ENCODE measurements around the gene FBXO40. TPM values are rescaled to one million over a fixed set of nuclear protein-coding genes. Genes with fewer than 3 reads are reported as not detected.

The FBXO40 gene
- total RNA-seq, 1 donor from 2014 or later, result not detected

DNA sequence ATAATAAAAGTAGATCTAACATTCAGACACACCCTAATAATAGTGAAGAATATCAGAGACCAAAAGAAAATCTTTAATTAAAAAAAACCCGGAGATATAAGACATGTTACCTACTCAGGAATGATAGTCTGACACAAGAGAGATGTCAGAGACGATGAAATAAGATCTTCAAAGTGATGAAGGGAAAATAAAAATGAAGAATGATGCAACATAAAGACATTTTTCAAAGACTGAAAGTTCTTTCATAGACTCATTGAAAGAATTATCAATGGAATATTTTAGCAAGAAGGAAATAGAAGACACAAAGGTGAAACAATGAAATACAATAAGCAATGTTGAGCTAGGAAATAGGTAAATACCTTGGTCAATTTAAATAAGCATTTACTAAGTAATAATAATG lies 47.9 kb downstream of the FBXO40 start:
- Mint-ChIP-seq H3K27ac (ENCODE audit: unreplicated experiment) (no peak overlapping the region), H3K9me3 (ENCODE audit: unreplicated experiment) (no peaks in the 10 kb centered on the region), H3K4me3 (ENCODE audit: unreplicated experiment) (no peak overlapping the region), H3K27me3 (ENCODE audit: unreplicated experiment) (peaks cover 2% of the 10 kb centered on the region), H3K4me1 (ENCODE audit: unreplicated experiment) (no peaks in the 10 kb centered on the region), H3K36me3 (ENCODE audit: low read depth, unreplicated experiment) (peaks cover 41% of the 10 kb centered on the region)
- no peak for DNase-seq (ENCODE audit: low spot score)
- TF ChIP-seq CTCF (IDR thresholded peaks at IDR 0.05; ENCODE audit: unreplicated experiment), result no peak

GRCh38 chr3:121642601-121643314 lies 49.6 kb downstream of the FBXO40 start:
- H3K27ac Mint-ChIP-seq (ENCODE audit: unreplicated experiment), result no peak overlapping the region
- no peaks in the 10 kb centered on the region for H3K4me1 Mint-ChIP-seq (ENCODE audit: unreplicated experiment)
- H3K9me3 Mint-ChIP-seq (ENCODE audit: unreplicated experiment), result no peaks in the 10 kb centered on the region
- H3K36me3 Mint-ChIP-seq (ENCODE audit: low read depth, unreplicated experiment), result peaks cover 25% of the 10 kb centered on the region
- no peak for DNase-seq (ENCODE audit: low spot score)
- no peak for TF ChIP-seq CTCF (IDR thresholded peaks at IDR 0.05; ENCODE audit: unreplicated experiment)
- H3K27me3 Mint-ChIP-seq (ENCODE audit: unreplicated experiment), result peaks cover 2% of the 10 kb centered on the region
- no peak overlapping the region for H3K4me3 Mint-ChIP-seq (ENCODE audit: unreplicated experiment)

DNA sequence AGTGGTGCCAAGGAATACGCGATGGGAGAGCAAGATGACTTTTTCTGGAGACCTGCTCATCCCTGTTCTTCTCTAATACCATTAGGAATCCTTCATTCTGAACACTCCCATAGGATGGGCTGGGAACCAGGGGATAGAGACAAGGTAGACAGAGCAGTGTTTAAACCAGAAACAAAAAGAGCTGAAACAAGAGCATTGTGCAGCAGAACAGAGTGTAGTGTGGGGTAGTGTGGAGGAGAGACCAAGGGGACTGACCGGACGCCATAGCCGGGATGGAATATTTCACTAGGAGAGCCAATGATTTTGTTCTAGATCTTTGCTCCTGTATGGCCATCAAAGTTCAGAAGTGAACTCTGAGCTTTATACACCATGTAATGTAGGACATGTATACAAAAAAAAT lies 51.9 kb downstream of the FBXO40 start:
- H3K4me1 Mint-ChIP-seq (ENCODE audit: unreplicated experiment), result no peaks in the 10 kb centered on the region
- no peak overlapping the region for H3K27ac Mint-ChIP-seq (ENCODE audit: unreplicated experiment)
- peaks cover 24% of the 10 kb centered on the region for H3K36me3 Mint-ChIP-seq (ENCODE audit: low read depth, unreplicated experiment)
- no peaks in the 10 kb centered on the region for H3K9me3 Mint-ChIP-seq (ENCODE audit: unreplicated experiment)
- DNase-seq (ENCODE audit: low spot score), result no peak
- no peak overlapping the region for H3K4me3 Mint-ChIP-seq (ENCODE audit: unreplicated experiment)
- TF ChIP-seq CTCF (IDR thresholded peaks at IDR 0.05; ENCODE audit: unreplicated experiment), result no peak
- peaks cover 2% of the 10 kb centered on the region for H3K27me3 Mint-ChIP-seq (ENCODE audit: unreplicated experiment)

- Mint-ChIP-seq H3K27me3 (ENCODE audit: unreplicated experiment) (peaks cover 2% of the 10 kb centered on the region), H3K4me1 (ENCODE audit: unreplicated experiment) (no peaks in the 10 kb centered on the region), H3K36me3 (ENCODE audit: low read depth, unreplicated experiment) (peaks cover 7% of the 10 kb centered on the region), H3K9me3 (ENCODE audit: unreplicated experiment) (no peaks in the 10 kb centered on the region), H3K27ac (ENCODE audit: unreplicated experiment) (no peak overlapping the region), H3K4me3 (ENCODE audit: unreplicated experiment) (no peak overlapping the region)
- TF ChIP-seq CTCF (IDR thresholded peaks at IDR 0.05; ENCODE audit: unreplicated experiment), result no peak
- DNase-seq (ENCODE audit: low spot score), result no peak
Measured at GRCh38 chr3:121648219-121648958, 55.2 kb downstream of the FBXO40 start.

DNA sequence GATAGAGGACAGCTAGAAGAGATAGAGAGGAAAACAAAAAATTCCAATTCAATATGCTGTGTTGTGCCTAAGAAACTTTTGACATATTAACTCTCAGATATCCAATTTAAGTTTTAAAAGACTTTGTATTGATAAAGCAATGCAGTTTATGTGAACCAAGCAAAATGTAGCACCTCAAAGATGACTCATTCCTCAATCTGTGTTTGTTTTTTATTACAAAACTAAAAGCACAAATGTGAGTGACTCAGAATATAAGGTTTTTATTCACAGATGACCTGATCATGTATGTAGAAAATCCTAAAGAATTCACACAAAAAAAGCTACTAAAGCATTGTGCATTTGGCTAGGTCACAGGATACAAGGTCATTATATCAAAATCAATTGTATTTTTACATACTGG lies 56.5 kb downstream of the FBXO40 start:
- Mint-ChIP-seq H3K27ac (ENCODE audit: unreplicated experiment) (no peak overlapping the region), H3K36me3 (ENCODE audit: low read depth, unreplicated experiment) (no peaks in the 10 kb centered on the region), H3K27me3 (ENCODE audit: unreplicated experiment) (peaks cover 2% of the 10 kb centered on the region), H3K9me3 (ENCODE audit: unreplicated experiment) (no peaks in the 10 kb centered on the region), H3K4me1 (ENCODE audit: unreplicated experiment) (peaks cover 2% of the 10 kb centered on the region), H3K4me3 (ENCODE audit: unreplicated experiment) (no peak overlapping the region)
- no peak for DNase-seq (ENCODE audit: low spot score)
- no peak for TF ChIP-seq CTCF (IDR thresholded peaks at IDR 0.05; ENCODE audit: unreplicated experiment)

All from endothelial cell (in vitro differentiated cells).